Ovary (tissue), 9 donors: ENCODE measurements around the gene GET4. TPM values are rescaled to one million over a fixed set of nuclear protein-coding genes. Genes with fewer than 3 reads are reported as not detected.

ENCODE experiments used
- DNase-seq, 5 donors: peaks; one replicate each; pipeline ENCODE4 v3.0.0-alpha.2; 2019 to 2020
- H3K27ac ChIP-seq, 2 donors: fragments of 200-600 bp; one replicate each; pipeline versions ENCODE4 v1.5.1 to v1.8.0; 2019 to 2022
- H3K27me3 ChIP-seq: fragments of 200-600 bp; one replicate; pipeline ENCODE4 v1.8.0; 2022
- H3K36me3 ChIP-seq: fragments of 200-600 bp; sonication (generic); one replicate; pipeline ENCODE4 v1.5.1; 2019
- H3K4me1 ChIP-seq: one replicate; pipeline ENCODE4 v1.8.1; 2013; ENCODE audit warnings: mild to moderate bottlenecking, moderate library complexity; ENCODE audit not compliant: insufficient read depth
- H3K4me3 ChIP-seq: fragments of 200-600 bp; sonication (generic); one replicate; pipeline ENCODE4 v1.5.1; 2017
- H3K9me3 ChIP-seq, 2 donors: fragments of 200-600 bp in 1 of 2; sonication (generic) in 1 of 2; one replicate each; pipeline versions ENCODE4 v1.5.1 to v1.8.1; 2013 to 2019; ENCODE audit warnings: mild to moderate bottlenecking in 1 of 2, moderate library complexity in 1 of 2
- CTCF ChIP-seq, 3 donors: fragments of 450-650 bp in 2 of 3; fragments of 200-600 bp in 1 of 3; IDR thresholded peaks; one replicate each; pipeline versions ENCODE4 v1.5.1 to v1.8.0; 2016 to 2022; ENCODE audit warnings: antibody characterized with exemption in 3 of 3, mild to moderate bottlenecking in 1 of 3
- EP300 ChIP-seq: sonication (generic); formaldehyde crosslinking; IDR thresholded peaks from one replicate; pipeline ENCODE4 v1.6.1; 2017; ENCODE audit warnings: antibody characterized with exemption
- POLR2A ChIP-seq: fragments of 450-650 bp; IDR thresholded peaks from one replicate; pipeline ENCODE4 v1.6.1; 2017; ENCODE audit warnings: antibody characterized with exemption, mild to moderate bottlenecking, moderate library complexity
- WGBS, 3 donors: extraction: QIAGEN DNeasy Blood & Tissue Kit in 1 of 3; methylation state at CpG; one replicate each; pipeline versions ENCODE4 v1.1.5 to v1.1.7; 2013 to 2017; 5-methylcytosine and 5-hydroxymethylcytosine counted together
- intact Hi-C, 4 donors: fragments of 100-400 bp; cut with DNase I; formaldehyde crosslinking; loops; one replicate each; pipeline versions ENCODE4 v1.11.0 to v1.15.1; 2022 to 2023
- polyA plus RNA-seq, 2 donors: library from polyadenylated mRNA; stranded (reverse); fragments of 200-250 nt in 1 of 2; fragments of 350-450 nt in 1 of 2; fragmentation: Illumina TruSeq in 1 of 2; extraction: RNeasy Lipid Tissue Mini Kit (QIAGEN cat#74804) in 1 of 2; gene quantifications; one replicate each; pipeline ENCODE4 v1.2.3, GENCODE V29; 2013 to 2014
- total RNA-seq, 7 donors: library from RNA; depleted of rRNA in 2 of 7; stranded (reverse); fragments of >200 nt in 2 of 7; fragmentation: NEBNext Ultra II Directional in 3 of 7; extraction: Animal tissue kit (Norgen Biotek cat#: 25700) in 3 of 7; gene quantifications; one replicate each; pipeline versions ENCODE4 v1.1.0 to v1.2.4, GENCODE V29; 2016 to 2023
- donor health status: DM: no; HTN: no; CAD: no; lungs with moderate emphysema.
- donor health status: DM: no; HTN: no; CAD: no.
- donor health status: Bipolar disorder and iron deficiency.
- donor health status: DM: yes; HTN: yes; CAD: no.
- donor health status: DM: no; HTN: no; CAD: no.
- donor health status: DM: yes; HTN: yes; CAD: no.

Gene GET4
- total and polyA plus RNA-seq, 9 donors, result 7.2 to 37.6 (median 30.4) TPM

- no peaks in the 10 kb centered on the region for H3K27me3 ChIP-seq
- no peak for DNase-seq
- H3K4me1 ChIP-seq, result no peaks in the 10 kb centered on the region
- H3K4me3 ChIP-seq, result no peak overlapping the region
- H3K36me3 ChIP-seq, result no peaks in the 10 kb centered on the region
- no peak overlapping the region for H3K27ac ChIP-seq
- TF ChIP-seq CTCF (IDR thresholded peaks at IDR 0.05), result no peak
- no peak for TF ChIP-seq POLR2A
- no peak for TF ChIP-seq EP300
- intact Hi-C loops, result no loop called here
- H3K9me3 ChIP-seq, result no peaks in the 10 kb centered on the region
- WGBS, 3 donors, result 88 to 91% (median 89%) methylated on average over 14 of the region's 14 CpGs
These were observed 27.2 kb upstream of the GET4 start for GRCh38 chr7:849145-849544.

GRCh38 chr7:849781-850180 lies 26.6 kb upstream of the GET4 start:
- Histone ChIP-seq H3K36me3 (no peaks in the 10 kb centered on the region), H3K27me3 (no peaks in the 10 kb centered on the region), H3K4me1 (no peaks in the 10 kb centered on the region), H3K9me3 (no peaks in the 10 kb centered on the region), H3K4me3 (no peak overlapping the region), H3K27ac (no peak overlapping the region)
- DNase-seq, result no peak
- intact Hi-C loops, result no loop called here
- WGBS, 3 donors, result 90 to 92% (median 92%) methylated on average over 19 of the region's 19 CpGs
- TF ChIP-seq POLR2A, result no peak
- TF ChIP-seq EP300, result no peak
- no peak for TF ChIP-seq CTCF (IDR thresholded peaks at IDR 0.05)

GRCh38 chr7:851204-851603 lies 25.1 kb upstream of the GET4 start:
- no peak for DNase-seq
- Histone ChIP-seq H3K9me3 (no peaks in the 10 kb centered on the region), H3K27me3 (no peaks in the 10 kb centered on the region), H3K4me1 (no peaks in the 10 kb centered on the region), H3K27ac (no peak overlapping the region), H3K36me3 (no peaks in the 10 kb centered on the region), H3K4me3 (no peak overlapping the region)
- TF ChIP-seq POLR2A (no peak), CTCF (IDR thresholded peaks at IDR 0.05) (no peak), EP300 (no peak)
- intact Hi-C loops, result no loop called here
- WGBS, 3 donors, result 86 to 89% (median 88%) methylated on average over 14 of the region's 14 CpGs

GRCh38 chr7:853366-854117 lies 22.8 kb upstream of the GET4 start:
- Histone ChIP-seq H3K36me3 (no peaks in the 10 kb centered on the region), H3K4me3 (no peak overlapping the region), H3K4me1 (no peaks in the 10 kb centered on the region), H3K9me3 (no peaks in the 10 kb centered on the region), H3K27ac (no peak overlapping the region), H3K27me3 (no peaks in the 10 kb centered on the region)
- intact Hi-C loops, result no loop called here
- 81 to 88% (median 86%) methylated on average over 33 of the region's 33 CpGs for WGBS, 3 donors
- DNase-seq, result no peak
- TF ChIP-seq CTCF (IDR thresholded peaks at IDR 0.05) (no peak), EP300 (no peak), POLR2A (no peak)
